Mucosa of rectum (tissue), 2 donors: ENCODE results near the gene SLC16A8.

Experiments
- H3K27ac ChIP-seq, 2 donors: one replicate each; pipeline ENCODE4 v1.7.0; 2013; ENCODE audit warnings: inconsistent platforms in 2 of 2, low read depth in 2 of 2, low read length in 2 of 2
- H3K27me3 ChIP-seq, 2 donors: one replicate each; pipeline ENCODE4 v1.7.0; 2013; ENCODE audit warnings: low read length in 2 of 2; ENCODE audit not compliant: control insufficient read depth in 2 of 2, insufficient read depth in 2 of 2
- H3K36me3 ChIP-seq, 2 donors: one replicate each; pipeline ENCODE4 v1.7.0; 2013; ENCODE audit warnings: low read length in 2 of 2; ENCODE audit not compliant: control insufficient read depth in 2 of 2, insufficient read depth in 2 of 2
- H3K4me1 ChIP-seq, 2 donors: one replicate each; pipeline ENCODE4 v1.7.0; 2013; ENCODE audit warnings: low read length in 2 of 2, mild to moderate bottlenecking in 1 of 2; ENCODE audit not compliant: control insufficient read depth in 2 of 2, insufficient read depth in 2 of 2
- H3K4me3 ChIP-seq, 2 donors: one replicate each; pipeline ENCODE4 v1.7.0; 2013; ENCODE audit warnings: low read length in 2 of 2
- H3K9ac ChIP-seq, 2 donors: one replicate each; pipeline ENCODE4 v1.7.0; 2013; ENCODE audit warnings: low read length in 2 of 2, low read depth in 1 of 2, mild to moderate bottlenecking in 1 of 2
- H3K9me3 ChIP-seq, 2 donors: one replicate each; pipeline ENCODE4 v1.7.0; 2013; ENCODE audit warnings: low read length in 2 of 2; ENCODE audit not compliant: control insufficient read depth in 2 of 2
- donor health status: healthy.
- donor health status: Normal muscosa, but diverticular disease.

Gene SLC16A8

DNA sequence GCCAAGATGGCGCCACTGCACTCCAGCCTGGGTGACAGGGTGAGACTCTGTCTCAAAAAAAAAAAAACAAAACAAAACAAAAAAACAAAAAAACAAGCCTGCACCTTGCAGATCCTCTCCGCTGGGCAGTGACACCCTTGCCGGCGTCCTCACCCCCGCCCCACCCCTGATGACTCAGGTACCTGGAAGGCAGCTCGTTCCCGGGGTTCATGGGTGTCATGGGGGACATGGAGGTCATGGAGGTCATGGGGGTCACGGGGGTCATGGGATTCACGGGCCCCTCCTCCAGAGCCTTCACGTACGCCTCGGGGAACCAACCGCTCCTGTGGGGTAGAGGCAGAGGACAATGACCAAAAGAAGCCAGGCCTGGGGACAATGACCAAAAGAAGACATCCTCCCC, 3.0 kb upstream of the SLC16A8 start:
- H3K36me3 ChIP-seq: peaks cover 13 to 24% of the 10 kb centered on the region in 2 donors
- H3K9ac ChIP-seq: no peak overlapping the region
- H3K27me3 ChIP-seq: peaks cover under 1 to 9% of the 10 kb centered on the region in 2 donors
- H3K4me1 ChIP-seq: peaks cover 2 to 3% of the 10 kb centered on the region in 2 donors
- no peak overlapping the region for H3K4me3 ChIP-seq
- H3K27ac ChIP-seq: no peak overlapping the region
- H3K9me3 ChIP-seq: no peaks in the 10 kb centered on the region

DNA sequence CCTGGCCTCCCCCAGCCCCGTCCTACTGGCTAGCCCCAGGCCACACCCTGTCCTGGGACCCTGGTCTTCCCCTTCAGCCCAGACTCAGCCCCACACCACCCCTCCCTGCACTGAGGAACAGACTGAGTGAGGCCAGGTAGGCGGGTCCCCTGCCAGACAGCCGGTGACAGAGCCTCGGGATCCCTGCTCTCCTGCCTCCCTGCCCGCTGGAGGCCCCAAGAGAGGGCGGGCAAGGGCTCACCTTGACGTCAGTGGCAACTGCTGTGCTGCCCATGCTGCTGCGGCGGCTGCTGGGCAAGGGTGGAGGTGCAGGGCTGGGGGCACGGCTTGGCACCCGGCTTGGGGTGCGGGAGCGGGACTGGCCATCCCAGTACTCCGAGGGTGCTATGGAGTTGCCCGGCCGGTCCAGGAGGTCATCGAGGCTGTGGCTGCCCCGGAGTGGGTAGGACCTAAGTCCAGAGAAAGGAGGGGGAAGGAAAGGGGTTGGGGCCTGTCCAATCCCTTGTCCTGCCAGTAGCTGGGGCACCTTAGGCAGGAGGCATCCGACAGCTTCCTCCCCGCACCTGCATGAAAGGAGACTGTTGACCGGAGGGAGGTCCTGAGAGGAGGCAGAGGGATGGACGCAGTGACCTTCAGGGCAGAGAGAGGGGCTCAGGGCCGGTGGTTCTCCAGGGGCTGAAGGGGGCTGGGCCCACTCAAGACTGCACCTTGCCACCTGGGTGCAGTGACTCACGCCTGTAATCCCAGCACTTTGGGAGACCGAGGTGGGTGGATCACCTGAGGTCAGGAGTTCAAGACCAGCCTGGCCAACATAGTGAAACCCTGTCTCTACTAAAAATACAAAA, 2.2 kb upstream of the SLC16A8 start:
- Histone ChIP-seq H3K9ac (no peak overlapping the region), H3K36me3 (peaks cover 13 to 21% of the 10 kb centered on the region in 2 donors), H3K4me1 (peaks cover 7 to 10% of the 10 kb centered on the region in 2 donors), H3K27me3 (peaks cover 6 to 12% of the 10 kb centered on the region in 2 donors), H3K4me3 (no peak overlapping the region), H3K27ac (no peak overlapping the region), H3K9me3 (no peaks in the 10 kb centered on the region)

DNA sequence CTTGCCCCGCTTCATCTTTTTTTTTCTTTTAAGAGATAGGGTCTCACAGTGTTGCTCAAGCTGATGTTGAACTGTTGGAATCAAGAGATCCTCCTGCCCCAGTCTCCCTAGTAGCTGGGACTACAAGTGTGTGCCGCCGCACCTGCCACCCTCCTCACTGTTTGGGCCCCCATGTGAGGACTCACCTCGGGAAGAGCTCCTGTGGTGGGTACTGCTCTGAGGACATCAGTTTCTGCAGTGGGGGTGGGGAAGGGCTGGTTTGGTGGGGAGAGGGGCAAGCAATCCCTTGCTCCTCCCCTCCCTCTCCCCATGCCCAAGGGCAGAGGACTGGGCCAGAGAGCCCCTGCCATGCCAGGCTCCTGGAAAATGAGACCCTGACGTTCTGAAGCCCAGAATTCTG, 1.5 kb upstream of the SLC16A8 start:
- peaks cover 6 to 12% of the 10 kb centered on the region in 2 donors for H3K27me3 ChIP-seq
- no peak overlapping the region for H3K27ac ChIP-seq
- H3K4me3 ChIP-seq: no peak overlapping the region
- no peak overlapping the region for H3K9ac ChIP-seq
- H3K4me1 ChIP-seq: peaks cover 10 to 15% of the 10 kb centered on the region in 2 donors
- peaks cover 12 to 20% of the 10 kb centered on the region in 2 donors for H3K36me3 ChIP-seq
- H3K9me3 ChIP-seq: no peaks in the 10 kb centered on the region

DNA sequence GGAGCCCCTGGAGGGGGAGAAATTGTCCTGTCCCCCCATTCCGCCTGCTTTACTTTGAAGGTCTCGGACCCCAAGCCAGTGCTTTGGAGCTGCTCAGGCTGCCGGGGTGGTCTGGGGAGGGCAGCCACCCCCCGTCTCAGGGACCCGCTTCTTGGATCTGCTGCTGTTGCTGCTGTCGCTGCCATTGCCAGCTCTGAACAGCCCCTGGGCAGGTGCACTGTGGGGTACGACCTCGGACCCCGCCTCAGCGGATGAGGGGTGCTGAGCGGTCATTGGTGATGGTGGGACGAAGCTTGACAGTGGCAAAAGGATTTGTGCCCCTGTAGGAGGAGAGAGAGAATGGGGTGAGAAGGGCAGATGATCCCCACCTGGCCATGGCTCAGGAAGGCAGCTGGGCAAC, 1.1 kb upstream of the SLC16A8 start:
- H3K36me3 ChIP-seq: peaks cover 8 to 17% of the 10 kb centered on the region in 2 donors
- H3K27ac ChIP-seq: no peak overlapping the region
- H3K9ac ChIP-seq: no peak overlapping the region
- peaks cover 6 to 12% of the 10 kb centered on the region in 2 donors for H3K27me3 ChIP-seq
- no peak overlapping the region for H3K4me3 ChIP-seq
- H3K4me1 ChIP-seq: peaks cover 12 to 15% of the 10 kb centered on the region in 2 donors
- H3K9me3 ChIP-seq: no peaks in the 10 kb centered on the region

DNA sequence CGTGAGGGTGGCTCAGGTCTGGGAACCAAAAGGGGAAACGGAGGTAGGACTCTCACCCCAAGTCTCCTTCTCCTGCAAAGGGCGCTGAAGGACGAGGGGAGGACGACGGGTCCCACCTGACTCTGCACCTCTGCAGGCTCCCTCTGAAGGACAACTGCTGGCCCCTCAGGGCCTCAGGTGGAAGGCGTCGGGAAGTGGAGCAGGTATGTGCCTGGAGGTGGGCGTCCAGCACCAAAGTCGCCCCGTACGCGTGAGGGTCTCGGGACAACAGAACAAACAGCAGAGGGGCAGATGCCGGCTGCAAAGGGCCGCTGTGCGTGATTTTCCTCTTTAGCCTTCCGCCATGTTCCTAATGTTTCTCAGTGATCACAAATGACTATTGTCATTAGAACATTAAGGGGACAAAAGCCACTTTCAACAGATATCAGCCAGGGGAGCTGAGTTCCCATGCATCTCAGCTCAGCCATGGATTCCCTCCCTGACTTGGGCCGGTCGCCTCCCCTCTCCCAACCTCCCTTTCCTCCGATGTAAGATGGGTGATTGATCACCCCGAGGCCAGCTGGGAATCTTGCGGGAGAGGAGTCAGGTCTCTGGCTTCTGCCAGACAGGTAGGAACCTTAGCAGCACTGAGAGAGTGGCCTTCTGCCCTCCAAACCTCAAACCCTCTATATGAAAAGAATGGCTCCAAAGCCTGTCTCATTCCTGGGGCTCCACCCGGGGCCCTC, 836 bp downstream of the SLC16A8 start:
- no peak overlapping the region for H3K4me3 ChIP-seq
- no peak overlapping the region for H3K27ac ChIP-seq
- H3K9ac ChIP-seq: no peak overlapping the region
- H3K4me1 ChIP-seq: peaks cover 12 to 15% of the 10 kb centered on the region in 2 donors
- peaks cover 8 to 17% of the 10 kb centered on the region in 2 donors for H3K36me3 ChIP-seq
- no peaks in the 10 kb centered on the region for H3K9me3 ChIP-seq
- peaks cover 6 to 12% of the 10 kb centered on the region in 2 donors for H3K27me3 ChIP-seq

DNA sequence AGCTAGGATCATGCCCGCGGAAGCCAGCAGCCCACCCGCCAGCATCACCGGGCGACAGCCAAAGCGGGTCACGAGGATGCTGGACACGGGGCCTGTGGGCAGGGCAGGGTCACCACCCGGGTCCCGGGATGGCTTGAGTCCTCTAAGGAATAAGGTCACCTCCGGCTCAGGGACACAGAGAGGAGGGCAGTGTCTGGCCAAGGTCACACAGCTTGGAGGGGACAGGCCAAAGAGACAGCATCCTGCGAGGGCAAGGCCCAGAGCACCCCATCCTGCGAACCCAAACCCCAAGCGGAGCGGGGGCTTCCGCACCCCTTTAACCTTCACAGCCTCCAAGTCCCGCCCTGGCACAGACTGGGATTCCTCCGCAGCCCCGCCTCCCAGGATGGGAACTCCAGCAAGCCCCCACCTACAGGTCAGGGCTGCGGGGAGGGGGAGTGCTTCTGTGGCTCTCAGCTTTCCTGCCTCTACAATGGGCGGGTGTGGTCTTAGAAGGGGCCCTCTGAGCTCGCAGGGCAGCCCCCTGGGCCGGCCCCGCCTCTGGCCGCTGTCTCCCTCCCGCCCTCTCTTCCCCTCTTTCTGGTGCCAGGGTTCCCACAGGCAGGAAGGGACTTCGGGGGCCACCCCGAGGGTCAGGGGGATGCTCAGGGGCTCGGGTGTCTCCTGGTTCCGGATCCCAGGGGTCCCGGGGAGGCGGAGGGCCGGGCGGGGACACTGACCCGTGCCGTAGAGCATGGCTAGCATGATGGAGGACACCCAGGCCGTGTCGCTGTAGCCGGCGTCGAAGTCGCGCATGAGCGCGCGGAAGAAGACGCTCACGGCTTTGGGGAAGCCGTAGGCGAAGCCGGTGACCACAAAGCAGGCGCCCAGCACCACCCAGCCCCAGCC, 1.8 kb downstream of the SLC16A8 start:
- H3K27me3 ChIP-seq: peaks cover 6 to 12% of the 10 kb centered on the region in 2 donors
- H3K4me3 ChIP-seq: peak overlapping the region in 1 of 2 donors; percentile 46
- H3K9me3 ChIP-seq: no peaks in the 10 kb centered on the region
- H3K36me3 ChIP-seq: peaks cover 6 to 10% of the 10 kb centered on the region in 2 donors
- no peak overlapping the region for H3K9ac ChIP-seq
- H3K4me1 ChIP-seq: peaks cover 12 to 15% of the 10 kb centered on the region in 2 donors
- H3K27ac ChIP-seq: no peak overlapping the region

DNA sequence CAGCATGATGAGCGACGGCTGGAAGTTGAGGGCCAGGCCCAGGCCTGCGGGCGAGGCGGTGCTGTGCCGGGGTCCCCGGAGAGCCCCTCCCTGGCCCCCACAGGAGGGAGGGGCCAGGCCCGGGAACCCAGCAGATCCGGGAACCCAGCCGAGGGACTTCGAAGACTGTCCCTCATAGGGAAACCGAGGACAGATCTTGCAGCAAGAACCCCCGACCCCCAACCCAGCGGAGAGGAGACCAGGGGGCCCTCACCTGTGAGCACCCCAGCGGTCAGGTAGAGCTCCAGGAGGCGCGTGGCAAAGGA, 2.4 kb downstream of the SLC16A8 start:
- Histone ChIP-seq H3K4me3 (peak overlapping the region; percentile 3 to 46), H3K4me1 (peaks cover 12 to 15% of the 10 kb centered on the region in 2 donors), H3K27ac (no peak overlapping the region), H3K9ac (no peak overlapping the region), H3K36me3 (peaks cover 3 to 7% of the 10 kb centered on the region in 2 donors), H3K9me3 (no peaks in the 10 kb centered on the region), H3K27me3 (peaks cover 6 to 12% of the 10 kb centered on the region in 2 donors)

DNA sequence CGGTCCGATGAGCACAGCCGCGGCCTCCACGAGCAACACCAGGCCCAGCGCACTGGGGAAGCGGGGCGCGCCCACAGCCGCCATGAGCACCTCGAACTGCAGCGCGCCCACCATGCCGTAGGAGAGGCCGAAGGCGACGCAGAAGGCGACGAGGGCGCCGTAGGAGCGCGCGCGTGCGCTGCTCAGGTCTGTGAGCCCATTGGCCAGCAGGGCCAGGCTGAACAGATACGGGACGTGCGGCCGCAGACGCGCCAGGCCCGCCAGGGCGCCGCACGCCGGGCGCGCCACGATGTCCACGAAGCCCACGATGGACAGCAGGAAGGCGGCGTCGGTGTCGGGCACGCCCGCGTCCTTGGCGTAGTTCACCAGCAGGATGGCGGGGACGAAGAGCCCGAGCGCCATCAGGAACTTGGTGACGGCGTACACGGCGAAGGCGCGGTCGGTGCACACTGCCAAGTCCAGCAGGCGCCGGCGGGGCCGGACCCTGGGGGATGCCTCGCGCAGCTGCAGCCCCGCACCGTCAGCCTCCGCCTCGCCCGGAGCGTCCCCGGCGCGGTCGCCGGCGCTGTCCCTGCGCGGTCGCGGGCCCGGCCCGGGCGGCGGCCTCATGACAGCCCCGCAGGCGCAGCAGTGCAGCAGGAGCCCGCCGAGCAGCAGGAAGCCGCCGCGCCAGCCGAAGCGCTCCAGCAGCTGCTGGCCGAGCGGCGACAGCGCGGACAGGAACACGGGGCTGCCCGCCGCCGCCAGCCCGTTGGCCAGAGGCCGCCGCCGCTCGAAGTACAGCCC, 2.9 kb downstream of the SLC16A8 start:
- H3K27me3 ChIP-seq: peaks cover 6 to 12% of the 10 kb centered on the region in 2 donors
- peak overlapping the region; percentile 33 to 46 for H3K4me3 ChIP-seq
- H3K9ac ChIP-seq: peak overlapping the region in 1 of 2 donors; percentile 43
- peaks cover 12 to 15% of the 10 kb centered on the region in 2 donors for H3K4me1 ChIP-seq
- peaks cover 2% of the 10 kb centered on the region in 2 donors for H3K36me3 ChIP-seq
- no peak overlapping the region for H3K27ac ChIP-seq
- H3K9me3 ChIP-seq: no peaks in the 10 kb centered on the region

DNA sequence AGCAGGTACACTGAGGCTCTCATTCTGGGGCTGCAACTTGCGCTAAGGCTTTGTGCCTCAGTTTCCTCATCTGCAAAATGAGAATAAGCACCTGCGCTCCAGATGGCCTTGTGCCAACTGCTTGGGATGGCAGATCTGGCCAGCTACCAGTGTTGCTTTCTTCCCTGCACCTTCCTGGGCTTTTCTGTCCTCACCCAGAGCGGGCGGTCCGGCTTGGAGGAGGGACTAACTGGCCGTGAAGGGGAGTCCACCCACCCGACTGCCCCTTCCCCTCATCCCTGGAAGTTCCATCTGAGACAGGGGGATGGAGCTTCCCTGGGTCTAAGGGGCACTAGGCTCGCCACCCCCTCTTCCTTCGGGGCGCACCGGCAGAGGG, 3.5 kb downstream of the SLC16A8 start:
- Histone ChIP-seq H3K9ac (no peak overlapping the region), H3K27me3 (peaks cover 6 to 12% of the 10 kb centered on the region in 2 donors), H3K36me3 (peaks cover 0 to 2% of the 10 kb centered on the region in 2 donors), H3K27ac (no peak overlapping the region), H3K9me3 (no peaks in the 10 kb centered on the region), H3K4me1 (peaks cover 12 to 15% of the 10 kb centered on the region in 2 donors), H3K4me3 (peak overlapping the region in 1 of 2 donors; percentile 46)
